Measurements from ENCODE around the gene RNASEH2A.
"Not testable (repeated sequence)": the region's sequence is repeated elsewhere in the genome, so short reads cannot be mapped to it uniquely, and the experiment has no call there.

The RNASEH2A gene

DNA sequence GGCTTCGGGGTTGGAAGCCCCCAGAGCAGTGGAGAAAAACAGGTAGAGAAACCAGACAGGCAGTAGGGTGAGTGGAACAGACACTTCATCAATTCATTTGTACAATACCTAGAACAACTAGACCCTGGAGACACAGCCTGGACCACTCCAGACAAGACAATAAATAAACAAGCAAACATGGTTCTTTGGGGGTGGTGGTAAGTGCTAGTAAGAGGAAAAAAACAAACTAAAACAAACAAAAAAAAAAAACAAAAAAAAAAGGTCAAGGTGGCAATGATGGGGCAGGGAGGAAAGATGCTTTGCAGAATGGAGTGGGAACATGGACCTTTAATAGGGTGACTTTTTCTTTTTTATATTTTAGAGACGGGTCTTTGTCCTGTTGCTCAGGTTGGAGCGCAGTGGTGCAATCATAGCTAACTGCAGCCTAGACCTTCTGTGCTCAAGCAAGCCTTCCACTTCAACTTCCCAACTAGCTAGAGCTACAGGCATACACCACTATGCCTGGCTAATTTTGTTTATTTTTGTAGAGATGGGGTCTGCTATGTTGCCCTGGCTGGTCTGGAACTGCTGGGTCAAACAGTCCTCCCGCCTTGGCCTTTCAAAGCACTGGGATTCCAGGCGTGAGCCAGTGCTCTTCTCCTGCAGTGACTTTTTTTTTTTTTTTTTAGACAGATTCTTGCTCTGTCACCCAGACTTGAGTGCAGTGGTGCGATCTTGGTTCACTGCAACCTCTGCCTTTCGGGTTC lies 12.0 kb upstream of the RNASEH2A start:
- no peak for DNase-seq (ENCODE audit: low read depth)

DNA sequence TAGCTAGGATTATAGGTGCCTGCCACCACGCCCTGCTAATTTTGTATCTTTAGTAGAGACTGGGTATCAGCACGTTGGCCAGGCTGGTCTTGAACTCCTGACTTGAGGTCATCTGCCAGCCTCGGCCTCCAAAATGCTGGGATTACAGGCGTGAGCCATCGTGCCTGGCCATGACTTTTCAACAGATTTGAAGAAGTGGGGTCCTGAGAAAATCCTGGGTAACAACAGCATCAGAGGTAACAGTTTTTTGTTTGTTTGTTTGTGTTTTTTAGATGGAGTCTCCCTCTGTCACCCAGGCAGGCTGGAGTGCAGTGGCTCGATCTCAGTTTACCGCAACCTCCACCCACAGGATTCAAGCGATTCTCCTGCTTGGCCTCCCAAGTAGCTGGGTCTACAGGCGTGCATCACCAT lies 11.4 kb upstream of the RNASEH2A start:
- no peak for DNase-seq (ENCODE audit: low read depth)

DNA sequence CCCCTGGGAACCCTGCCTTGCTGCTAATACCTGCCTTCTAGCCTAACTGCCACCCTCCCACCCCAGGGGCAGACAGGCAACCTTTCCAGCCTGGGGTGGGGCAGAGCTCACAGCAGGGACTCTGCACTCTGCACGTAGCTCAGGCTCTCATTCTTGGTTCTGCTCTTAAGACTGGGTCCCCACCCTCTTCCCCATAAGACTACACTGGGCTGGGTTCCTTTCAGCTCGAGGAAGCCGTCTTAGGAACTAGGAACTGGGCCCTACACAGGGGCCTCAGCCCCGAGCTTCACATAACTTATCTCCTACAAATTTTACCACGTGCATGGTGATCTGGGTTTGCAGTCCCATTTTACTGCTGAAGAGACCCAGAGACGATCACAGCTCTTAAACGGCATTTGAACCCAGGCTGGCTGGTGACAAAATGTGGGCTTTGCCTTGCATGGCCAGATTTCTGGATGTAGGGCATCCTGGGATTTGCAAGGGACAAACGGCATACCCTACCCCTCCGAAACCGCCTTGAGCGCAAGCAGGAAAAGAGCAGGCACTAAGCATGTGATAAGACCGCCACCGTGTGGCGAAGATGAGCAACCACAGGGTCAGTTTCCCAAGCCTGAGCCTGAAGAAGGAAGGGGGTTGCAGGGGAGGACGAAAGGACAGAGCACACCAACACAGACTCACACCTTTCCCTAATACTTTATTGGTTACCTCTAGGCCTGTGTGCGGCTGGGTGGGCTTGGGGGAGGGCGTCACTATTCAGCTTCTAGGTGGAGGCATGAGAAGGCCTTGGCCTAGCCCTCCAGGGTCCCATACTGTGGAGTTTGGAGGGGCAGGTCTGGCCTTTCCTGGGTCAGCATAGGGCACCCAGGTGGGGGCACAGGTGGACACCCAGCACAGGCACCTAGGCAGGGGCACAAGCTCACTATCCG lies 10.0 kb upstream of the RNASEH2A start:
- no peak for DNase-seq (ENCODE audit: low read depth)

DNA sequence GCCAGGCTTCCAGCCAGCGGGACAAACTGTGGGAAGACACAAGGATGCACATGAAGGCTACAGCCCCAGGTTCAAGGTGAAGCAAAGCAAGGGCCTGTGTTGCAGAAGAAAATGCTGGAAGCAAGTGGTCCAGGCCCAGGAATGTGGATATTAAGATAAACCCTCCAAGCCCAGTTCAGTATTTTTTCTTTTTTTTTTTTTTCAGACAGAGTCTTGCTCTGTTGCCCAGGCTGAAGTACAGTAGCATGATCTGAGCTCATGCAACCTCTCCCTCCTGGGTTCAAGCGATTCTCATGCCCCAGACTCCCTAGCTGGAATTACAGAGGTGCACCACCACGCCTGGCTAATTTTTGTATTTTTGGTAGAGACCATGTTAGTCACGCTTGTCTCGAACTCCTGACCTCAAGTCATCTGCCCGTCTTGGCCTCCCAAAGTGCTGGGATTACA lies 9.2 kb upstream of the RNASEH2A start:
- no peak for DNase-seq (ENCODE audit: low read depth)

DNA sequence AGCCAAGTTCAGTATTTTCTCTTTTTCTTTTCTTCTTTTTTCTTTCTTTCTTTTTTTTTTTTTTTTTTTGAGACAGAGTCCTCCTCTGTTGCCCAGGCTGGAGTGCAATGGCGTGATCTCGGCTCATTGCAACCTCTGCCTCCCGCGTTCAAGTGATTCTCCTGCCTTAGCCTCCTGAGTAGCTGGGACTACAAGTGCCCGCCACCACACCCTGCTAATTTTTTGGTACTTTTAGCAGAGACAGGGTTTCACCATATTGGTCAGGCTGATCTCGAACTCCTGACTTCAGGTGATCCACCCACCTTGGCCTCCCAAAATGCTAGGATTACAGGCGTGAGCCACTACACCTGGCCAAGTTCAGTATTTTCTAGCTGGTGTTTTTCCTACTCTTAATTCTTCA lies 8.8 kb upstream of the RNASEH2A start:
- not testable (repeated sequence) for DNase-seq (ENCODE audit: low read depth)

DNA sequence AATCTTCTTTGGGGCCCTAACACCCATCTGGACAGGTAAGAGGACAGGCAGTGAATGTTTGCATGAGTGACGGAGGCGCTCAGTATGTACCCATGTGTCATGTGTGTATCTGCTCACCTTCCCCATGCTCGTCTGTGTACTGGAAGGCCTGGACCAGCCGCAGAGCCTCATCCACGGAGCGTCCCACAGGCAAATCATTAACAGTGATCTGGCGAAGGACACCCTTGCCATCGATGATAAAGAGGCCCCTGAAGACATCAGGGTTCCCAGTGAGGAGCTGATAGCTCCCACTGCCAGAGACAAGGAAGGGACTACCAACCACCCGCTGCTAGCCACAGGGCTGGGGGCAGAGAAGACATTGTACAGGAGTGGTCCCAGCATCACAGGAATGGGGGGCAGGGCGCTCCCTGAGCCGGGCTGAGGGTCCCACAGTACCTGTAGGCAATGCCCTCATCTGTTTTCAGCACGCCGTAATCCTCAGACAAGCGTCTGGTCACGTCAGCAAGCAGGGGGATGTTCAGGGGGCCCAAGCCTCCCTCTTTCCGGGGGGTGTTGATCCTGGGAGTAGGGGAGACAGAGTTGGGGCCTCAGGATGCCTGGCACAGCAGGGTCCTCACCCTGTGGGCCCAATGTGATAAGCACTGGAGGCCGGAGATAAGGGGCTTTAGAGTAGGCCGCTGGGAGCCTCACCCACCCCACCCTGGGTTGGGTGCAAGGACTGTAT lies 6.5 kb upstream of the RNASEH2A start:
- DNase-seq (ENCODE audit: low read depth) = no peak

DNA sequence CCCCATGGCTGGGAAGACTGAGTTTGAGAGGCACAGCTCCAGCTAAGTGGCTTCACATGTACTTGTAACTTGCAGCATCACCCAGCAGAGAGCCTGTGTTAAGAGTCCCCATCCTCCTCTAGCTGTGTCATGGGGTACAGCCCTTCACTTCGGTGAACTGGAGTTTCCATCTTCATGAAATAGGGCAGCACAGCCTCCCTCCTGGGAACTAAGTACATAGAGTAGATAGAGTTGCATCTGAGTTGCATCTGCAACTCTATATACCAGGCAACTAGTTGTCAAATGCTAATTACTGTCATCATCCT lies 6.0 kb upstream of the RNASEH2A start:
- no peak for DNase-seq (ENCODE audit: low read depth)

DNA sequence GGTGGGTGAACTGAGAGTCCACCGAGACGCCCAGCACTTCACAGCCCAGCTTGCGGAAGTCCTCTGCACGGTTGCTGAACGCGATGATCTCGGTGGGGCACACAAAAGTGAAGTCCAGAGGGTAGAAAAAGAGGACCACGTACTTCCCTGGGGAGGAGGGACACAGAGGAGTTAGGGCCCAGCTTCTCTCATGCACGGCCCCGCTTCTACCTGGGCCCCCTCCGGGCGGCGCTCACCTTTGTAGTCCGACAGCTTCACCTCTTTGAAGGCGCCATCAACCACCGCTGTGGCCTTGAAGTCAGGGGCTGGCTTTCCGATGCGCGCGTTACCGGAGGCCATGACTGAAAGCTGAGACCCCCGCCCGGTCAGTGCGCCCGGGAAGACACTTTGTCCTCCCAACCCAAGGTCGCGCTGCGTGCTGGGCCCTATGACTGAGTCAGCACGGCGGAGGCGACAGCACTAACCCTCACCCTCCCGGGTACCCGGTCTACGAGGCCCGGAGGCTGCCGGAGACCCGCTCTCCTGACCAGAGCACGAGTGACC lies 5.4 kb upstream of the RNASEH2A start:
- DNase-seq (ENCODE audit: low read depth) = no peak

DNA sequence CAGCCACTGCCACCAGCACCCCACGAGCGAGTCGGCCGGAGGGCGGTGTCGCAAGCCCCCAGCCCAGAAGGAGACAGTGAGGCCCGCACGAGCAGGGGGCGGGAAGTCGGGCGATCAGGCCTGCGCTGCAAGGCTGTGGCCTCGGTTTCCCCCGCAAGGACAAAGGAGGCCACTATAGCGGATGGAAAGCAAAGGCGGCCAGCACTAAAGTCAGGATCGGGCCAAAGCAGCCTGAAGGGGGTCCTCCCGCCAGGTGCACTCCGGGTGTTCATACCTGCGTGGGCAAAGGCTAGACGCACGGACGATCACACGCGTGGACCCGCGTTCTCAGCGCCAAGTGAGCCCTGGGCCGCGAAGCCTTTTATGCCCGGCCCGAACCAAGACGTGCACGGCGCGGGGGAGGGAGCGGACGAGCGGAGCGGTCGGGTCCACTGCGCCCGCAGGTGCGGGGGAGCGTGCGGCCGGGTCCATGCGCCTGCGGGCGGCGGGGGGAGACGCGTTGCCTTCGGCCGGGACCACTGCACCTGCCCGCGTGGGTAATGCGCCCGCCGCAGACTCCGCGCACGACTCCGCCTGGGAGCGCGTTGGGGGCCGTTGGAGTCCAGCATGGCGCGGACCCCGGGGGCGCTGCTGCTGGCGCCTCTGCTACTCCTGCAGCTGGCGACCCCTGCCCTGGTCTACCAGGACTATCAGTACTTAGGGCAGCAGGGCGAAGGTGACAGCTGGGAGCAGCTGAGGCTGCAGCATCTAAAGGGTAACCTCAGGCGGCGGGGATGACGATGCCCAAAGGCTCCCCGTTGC lies 4.7 kb upstream of the RNASEH2A start, which contains the start of the genes PRDX2 and THSD8:
Gene PRDX2, minus strand, starts transcription at position 335 of the 801 bp plus-strand sequence. CDS start 539 bp downstream, outside the sequence.
Gene THSD8, plus strand, starts transcription at position 604 of the 801 bp plus-strand sequence. Its CDS starts 3 bp downstream, at position 607.
- no peak for DNase-seq (ENCODE audit: low read depth)

DNA sequence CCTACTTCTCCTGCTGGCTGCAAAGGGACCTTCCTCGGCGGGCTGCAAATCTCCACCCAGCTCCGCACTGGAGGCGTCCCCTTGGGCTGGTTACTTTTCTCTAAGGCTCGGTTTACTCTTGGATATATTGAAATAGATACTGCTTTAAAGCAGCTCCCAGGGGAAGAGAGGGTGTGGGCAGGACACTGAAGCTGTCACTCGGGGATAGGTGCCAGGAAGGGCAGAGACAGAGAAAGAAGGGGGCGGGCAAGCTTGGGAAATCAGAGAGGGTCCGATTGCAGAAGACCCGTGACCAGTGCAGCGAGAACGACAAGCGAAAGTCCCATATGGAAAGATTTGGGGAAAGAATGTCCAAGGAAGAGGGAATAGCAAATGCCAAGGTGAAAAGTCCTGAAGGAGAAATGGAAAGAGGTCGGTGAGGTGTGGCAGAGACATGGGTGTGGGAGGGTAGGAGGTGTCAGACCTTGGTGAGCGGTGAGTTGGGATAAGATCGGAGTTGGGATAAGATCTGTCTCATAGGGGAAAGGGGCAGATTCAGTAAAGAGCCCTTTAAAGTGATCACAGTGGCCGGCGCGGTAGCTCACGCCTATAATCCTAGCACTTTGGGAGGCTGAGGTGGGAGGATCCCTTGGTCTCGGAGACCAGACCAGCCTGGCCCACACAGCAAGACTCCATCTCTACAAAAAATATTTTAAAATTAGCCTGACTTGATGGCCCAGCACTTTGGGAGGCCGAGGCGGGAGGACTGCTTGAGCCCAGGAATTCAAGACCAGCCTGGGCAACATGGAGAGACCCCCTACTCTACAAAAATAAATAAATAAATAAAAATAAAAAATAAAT lies 3.9 kb upstream of the RNASEH2A start:
- DNase-seq (ENCODE audit: low read depth) = no peak

DNA sequence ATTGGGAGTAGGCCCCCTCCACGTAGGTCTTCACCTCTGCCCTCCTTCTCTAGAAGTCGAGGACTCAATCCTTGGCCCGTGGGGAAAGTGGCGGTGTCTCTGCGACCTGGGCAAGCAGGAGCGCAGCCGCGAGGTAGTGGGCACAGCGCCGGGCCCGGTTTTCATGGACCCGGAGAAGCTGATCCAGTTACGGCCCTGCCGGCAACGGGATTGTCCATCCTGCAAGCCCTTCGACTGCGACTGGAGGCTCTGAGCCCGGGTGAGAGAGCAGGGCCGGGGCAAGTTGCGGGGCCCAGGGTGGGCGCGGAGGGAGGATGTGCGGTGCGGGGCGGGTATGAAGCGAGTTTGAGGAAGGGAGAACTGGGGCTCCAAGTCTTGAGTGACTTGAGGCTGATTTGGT lies 2.3 kb upstream of the RNASEH2A start:
- no peak for DNase-seq (ENCODE audit: low read depth)

DNA sequence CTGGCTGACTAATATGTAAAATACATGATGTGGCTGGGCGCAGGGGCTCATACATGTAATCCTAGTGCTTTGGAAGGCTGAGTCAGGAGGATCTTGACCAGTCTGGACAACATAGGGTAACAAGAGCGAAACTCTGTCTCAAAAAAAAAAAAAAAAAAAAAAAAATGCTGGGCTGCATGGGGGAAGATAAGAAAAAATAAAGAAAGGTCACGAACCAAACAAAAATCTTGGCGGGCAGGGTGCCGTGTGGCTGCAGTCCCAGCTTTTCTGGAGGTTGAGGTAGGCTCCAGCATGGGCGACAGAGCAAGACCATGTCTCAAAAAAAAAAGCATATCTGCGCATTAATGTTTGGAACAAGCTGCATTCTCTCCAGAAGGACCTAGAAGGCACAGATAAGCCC lies 8.7 kb downstream of the RNASEH2A start:
- DNase-seq (ENCODE audit: low read depth) = no peak

DNA sequence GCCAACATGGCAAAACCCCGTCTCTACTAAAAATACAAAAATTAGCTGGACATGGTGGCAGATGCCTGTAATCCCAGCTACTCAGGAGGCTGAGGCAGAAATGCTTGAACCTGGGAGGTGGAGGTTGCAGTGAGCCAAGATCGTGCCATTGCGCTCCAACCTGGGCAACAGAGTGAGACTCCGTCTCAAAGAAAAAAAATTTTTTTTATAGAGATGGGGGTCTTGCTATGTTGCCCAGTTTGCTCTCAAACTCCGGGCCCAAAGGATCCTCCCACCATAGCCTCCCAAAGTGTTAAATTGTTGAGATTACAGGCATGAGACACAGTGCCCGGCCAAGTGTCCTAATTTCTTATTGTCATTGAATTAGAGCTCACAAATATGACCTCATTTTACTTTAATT lies 10.8 kb downstream of the RNASEH2A start:
- DNase-seq (ENCODE audit: low read depth) = not testable (repeated sequence)

DNA sequence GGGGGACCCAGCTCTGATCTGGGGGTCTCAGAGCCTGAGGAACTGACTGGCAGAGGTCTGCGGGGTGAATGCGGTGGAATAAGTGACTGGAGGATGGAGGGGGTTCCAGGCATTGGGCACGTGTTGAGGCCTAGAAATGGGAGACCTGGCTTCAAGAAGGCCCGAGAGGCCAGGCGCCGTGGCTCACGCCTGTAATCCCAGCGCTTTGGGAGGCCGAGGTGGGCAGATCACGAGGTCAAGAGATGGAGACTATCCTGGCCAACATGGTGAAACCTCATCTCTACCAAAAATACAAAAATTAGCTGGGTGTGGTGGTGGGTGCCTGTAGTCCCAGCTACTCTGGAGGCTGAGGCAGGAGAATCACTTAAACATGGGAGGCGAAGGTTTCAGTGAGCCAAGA lies 11.4 kb downstream of the RNASEH2A start:
- not testable (repeated sequence) for DNase-seq (ENCODE audit: low read depth)

DNA sequence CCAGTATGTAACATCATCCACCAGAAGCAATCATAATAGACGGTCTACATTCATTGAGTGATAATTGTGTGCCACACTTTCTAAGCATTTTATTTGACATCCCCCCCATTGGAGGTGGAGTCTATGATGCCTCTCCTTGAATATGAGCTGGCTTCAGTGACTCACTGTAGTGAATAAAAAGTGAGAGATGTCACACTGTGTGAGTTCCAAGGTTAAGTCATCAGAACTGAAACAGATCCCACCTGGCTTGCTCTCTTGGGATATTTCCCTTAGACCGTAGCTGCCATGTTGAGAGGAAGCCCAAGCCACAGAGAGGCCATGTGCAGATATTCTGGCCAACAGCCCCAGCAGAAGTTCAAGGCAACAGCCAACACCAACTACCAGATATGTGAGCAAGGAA lies 15.4 kb downstream of the RNASEH2A start:
- no peak for DNase-seq (ENCODE audit: low read depth)

DNA sequence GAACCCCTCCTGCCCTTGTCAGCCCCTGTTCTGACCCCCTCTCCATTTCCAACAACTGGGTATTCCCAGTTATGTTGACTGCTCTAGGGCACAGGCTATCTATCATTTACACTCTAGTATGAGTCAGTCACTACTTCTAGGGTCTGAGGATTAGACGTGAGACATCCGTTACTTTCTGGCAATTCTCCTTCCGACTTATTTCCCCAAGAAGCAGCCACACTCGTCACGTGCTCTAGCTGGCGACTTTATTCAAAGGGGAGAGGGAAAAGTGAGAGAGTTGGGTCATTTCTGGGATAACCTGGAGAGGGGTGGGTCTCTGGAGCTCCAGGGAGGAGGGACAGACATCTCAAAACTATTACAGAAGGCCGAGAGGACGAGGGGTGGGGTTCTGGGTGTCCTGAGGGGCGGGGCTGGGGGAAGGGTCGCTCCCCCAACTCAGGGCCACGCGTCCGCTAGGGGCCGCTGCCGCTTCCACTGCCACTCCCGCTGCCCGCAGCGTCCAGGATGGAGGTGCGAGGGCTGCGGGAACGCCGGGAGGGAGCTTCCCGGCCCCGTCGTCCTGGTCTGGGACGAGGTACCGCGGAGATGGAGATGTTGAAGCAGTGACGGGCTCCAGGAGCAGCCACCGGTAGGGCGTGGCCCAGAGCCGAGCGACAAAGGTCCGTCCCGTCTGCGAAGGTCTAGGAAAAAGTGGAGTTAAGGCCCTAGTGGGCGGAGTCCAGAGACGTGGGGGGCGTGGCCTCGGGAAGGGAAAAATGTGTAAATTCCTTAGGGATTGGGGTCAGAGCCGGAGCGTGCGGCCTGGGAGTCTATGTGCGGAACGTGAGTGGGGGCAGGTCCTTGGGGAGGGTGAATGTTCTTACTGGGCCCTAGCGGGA lies 19.1 kb downstream of the RNASEH2A start:
- DNase-seq (ENCODE audit: low read depth) = no peak

DNA sequence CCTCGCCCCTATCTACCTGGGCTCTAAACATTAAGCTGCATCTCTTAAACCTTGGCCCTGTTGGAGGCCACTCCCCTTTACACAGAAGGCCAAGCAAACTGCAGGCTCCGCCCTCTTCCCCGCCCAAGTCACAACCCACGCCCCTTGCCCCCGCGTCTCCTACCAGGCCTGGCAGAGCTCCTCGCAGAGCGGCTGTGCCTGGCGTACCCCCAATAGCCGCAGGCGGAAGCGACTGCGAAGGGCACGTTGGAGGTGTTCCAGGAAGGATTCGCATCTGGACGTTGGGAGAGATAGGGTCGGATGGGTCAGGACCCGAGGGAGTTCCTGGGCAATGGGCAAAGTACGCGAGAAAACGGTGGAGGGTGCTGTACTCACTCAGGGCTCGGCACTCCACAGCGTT lies 22.1 kb downstream of the RNASEH2A start:
- DNase-seq (ENCODE audit: low read depth) = no peak

DNA sequence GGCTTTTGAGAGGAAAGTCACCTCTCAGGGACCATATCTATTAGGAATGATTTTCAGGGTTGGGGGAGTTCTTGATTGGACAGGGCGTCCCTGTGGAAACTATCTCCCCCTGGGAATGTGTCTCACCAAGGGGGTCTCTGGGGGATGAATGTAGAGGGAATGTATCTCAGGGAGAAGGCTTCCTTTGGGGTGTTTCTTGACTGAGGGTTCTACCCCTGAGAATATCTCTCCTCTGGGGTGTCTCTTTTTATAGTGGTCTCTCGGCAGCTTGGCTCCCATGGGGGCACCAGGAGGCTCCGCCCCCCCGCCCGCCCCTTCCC lies 27.0 kb downstream of the RNASEH2A start:
- no peak for DNase-seq (ENCODE audit: low read depth)

DNA sequence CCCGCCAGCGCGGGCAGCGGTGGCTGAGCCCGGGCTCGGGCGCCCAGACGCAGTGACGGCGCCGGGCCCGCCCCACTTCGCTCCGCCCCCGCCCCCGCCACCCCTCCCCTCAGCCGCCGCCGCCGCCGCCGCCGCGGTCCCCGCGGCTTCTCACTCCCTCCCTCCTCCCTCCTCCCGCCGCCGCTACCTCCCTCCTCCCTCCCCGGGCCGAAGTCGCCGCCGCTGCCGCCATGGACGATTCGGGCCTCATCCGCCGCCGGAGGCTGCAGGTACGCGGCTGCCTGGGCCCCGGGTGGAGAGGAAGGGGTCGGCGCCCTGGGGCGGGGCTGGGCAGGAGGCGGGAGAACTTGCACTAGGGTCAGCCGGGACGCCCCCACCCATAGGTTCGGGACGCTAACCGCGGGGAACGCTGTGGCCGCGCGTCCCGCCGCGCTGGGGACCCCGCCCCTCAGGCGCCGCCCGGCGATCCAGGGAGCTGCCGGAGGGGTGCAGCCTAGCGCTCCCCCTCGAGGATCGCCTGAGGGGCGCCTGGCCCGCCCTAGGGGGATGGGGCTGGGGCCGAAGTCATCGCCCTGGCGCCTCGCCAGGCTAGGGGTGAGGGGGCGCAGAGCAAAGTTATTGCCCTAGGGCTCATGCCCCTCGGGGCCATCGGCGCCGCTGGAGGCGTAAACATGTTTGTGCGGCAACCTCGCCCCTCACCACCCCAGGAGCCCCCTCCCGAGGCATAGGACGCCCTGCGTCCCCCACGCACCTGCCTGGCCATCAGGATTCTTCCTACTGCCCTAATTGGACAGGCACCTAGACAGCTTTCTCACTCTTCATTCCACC lies 27.6 kb downstream of the RNASEH2A start:
- no peak for DNase-seq (ENCODE audit: low read depth)
